ENCODE results near the gene TBC1D1. TPM values are rescaled to one million over a fixed set of nuclear protein-coding genes. Genes with fewer than 3 reads are reported as not detected.

Gene TBC1D1
- total RNA-seq, 1 donor from 2014 or later, result 131 TPM

DNA sequence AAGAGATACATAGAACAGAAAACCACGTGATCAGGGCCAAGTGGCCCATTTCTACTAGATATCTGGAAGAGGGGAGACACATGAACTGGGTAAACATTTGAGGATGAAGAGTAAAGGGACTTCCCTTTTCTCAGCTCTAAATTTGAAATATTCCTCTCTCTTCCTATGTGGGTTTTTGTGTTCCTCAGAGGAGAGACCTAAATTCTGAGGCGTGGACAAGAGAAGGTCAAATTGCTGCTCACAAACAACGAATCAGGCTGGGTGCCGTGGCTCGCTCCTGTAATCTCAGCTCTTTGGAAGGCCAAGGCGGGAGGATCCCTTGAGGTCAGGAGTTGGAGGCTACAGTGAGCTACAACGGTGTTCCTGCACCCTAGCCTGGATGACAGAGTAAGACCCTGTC lies 285.3 kb downstream of the TBC1D1 start:
- no peak for DNase-seq

GRCh38 chr4:38177035-38177546 lies 286.2 kb downstream of the TBC1D1 start:
- DNase-seq, result peak; percentile 45

DNA sequence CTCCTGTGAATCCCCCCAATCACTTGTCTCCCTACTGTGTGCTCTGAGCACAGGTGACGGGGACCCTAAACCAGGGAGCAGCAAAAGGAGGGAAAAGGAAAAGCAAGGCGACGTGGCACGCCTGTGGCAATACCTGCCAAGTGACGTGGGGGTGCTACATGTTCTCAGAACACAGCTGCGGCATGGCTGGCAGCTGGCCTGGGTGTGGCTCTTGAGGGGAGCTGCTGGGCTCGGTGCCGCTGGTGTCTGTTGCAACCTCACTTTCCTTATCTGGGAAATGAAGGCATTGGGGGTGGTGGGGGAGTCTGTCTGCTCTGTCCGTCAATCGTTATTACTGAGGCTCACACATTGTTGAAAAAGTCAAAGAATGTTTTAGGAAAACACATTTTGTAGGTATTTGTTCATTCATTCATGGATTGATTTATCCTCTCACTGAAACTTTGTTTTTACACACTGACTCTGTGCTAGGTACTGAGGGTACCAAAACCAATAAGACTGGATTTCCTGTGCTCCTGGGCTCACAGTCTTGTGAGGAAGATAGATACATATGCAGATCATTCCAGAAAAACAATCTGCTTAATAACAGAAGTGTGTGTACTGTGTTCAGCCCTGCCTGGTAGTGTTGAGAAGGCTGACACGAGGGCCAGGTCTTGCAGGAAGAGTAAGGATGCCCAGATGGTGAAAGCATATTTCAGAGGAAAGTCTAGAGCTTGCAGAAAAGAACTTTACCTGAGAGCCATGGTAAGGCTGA lies 286.9 kb downstream of the TBC1D1 start:
- no peak for DNase-seq

DNA sequence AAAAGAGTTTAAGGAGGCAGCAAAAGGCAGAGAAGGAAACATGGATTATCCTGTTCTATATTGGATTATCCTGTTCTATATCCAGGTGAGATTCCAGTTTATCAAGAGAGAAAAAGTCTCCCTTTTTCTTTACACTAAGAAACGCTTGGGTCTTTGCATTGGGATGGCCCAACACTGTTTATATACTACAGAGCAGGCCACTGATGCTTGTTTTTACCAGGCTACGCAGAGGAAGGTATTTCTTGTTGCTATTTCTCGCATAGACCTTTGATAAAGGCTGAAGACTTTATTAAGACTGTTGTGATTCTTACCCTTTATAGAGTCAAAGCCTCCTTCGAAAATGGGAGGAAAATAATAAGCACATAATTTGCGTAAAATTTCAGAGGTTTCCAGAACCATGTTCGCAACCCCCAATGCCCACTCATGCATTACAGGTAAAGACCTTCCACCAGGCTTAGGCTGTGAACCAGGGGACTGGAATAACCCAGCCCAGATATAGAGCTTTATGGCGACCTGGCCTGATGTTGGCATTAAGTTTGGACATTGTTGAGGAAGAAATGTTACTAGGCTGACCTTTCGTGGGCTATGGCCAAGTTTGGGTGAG lies 287.6 kb downstream of the TBC1D1 start:
- no peak for DNase-seq

GRCh38 chr4:38179690-38180377 lies 288.9 kb downstream of the TBC1D1 start:
- peak; percentile 86 for DNase-seq

DNA sequence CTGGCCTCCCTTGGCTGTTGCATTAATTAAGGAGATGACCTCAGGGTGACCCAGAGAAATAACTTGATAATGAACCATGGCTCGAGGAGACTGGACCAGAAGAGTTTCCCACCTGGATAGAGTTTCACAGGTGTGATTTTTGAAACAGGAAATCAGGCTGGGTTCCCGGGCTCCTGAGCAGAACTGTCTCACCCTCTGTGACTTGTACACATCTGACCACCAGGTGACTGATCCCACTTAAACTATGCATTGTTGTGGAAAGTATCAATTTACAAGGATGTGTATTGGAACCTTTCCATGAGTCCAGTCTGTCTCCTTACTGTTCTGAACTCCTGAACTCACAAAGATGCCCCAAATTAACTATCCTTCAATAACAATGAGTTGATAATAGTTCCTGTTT lies 289.6 kb downstream of the TBC1D1 start:
- DNase-seq, result peak; percentile 12

DNA sequence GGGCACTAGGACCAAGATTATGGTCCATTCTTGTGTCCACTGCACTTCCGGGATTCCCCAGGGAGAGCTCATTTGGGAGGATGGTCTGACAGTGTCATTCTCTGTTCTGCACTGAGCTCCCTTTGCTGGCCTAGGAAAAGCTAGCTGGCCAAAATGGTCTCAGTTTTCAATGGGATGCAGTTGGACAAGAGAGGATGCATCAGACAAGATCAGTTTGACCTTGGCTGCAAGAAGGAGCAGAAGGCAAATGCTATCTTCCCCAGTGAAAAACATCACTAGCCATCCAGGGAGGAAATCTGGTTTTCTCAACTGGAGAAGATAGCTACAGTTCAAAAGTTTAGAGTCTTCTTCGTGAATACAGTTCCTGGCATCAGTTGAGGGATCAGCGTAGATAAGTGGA lies 290.4 kb downstream of the TBC1D1 start:
- DNase-seq, result no peak

- DNase-seq, result no peak
Measured at GRCh38 chr4:38182334-38182998, 291.6 kb downstream of the TBC1D1 start.

GRCh38 chr4:38184404-38184803 lies 293.5 kb downstream of the TBC1D1 start:
- peak; percentile 28 for DNase-seq

DNA sequence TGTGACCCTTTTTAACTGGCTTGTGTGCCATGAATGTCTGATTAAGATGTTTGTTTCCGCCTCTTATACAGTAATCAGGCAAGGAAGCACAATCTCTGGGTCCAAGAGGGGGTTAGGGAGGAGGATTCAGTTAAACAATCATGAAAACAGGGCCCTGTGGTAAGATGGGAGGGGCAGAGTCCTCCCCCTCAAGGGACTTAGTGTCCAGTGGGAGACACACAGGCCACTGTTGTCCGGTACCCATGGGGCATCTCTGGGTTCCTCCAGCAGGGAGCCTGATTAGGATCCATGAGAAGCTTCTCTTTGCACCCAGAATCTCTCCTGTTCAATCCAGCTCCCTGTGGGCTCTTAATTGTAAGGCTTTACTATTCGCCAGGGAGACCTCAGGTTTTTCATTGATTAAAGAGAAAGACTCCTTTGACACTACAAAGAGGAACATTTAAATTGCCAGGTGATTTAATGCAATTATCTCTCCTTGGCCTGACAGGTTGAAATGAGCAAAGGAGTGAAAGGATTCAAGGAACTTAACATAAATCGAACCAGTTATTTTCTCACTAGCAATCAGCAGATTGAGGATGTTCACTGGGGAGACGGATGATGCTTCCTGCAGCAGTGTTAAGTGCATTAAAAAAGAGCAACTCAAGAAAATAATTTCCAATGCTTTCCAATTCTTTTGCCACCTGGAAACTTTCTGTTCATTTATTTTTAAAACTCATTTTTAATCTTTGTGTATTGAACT lies 294.7 kb downstream of the TBC1D1 start:
- DNase-seq, result no peak

GRCh38 chr4:38188136-38188535 lies 297.3 kb downstream of the TBC1D1 start:
- DNase-seq, result no peak

GRCh38 chr4:38188631-38189101 lies 297.8 kb downstream of the TBC1D1 start:
- DNase-seq, result no peak

Other genes with a start within 250 kb of the TBC1D1 start
- 187 and 289 TPM in 2 replicates for gene RELL1, start 204.7 kb upstream of the TBC1D1 start, total RNA-seq
- 55.3 TPM in 2 replicates for gene PGM2, start 64.4 kb upstream of the TBC1D1 start, total RNA-seq
- 0.51 TPM in 1 of 2 replicates, not detected in the other for gene PTTG2, start 69.3 kb downstream of the TBC1D1 start, total RNA-seq